Measurements from ENCODE around the gene QRICH2. TPM values are rescaled to one million over a fixed set of nuclear protein-coding genes. Genes with fewer than 3 reads are reported as not detected.
"Not testable (repeated sequence)": the region's sequence is repeated elsewhere in the genome, so short reads cannot be mapped to it uniquely, and the experiment has no call there.

QRICH2 gene
- total RNA-seq, 2 experiments from 2014 or later = 0.63 to 1.2 TPM

GRCh38 chr17:76255801-76256429, 52.2 kb downstream of the QRICH2 start:
- no peaks in the 10 kb centered on the region for H3K27me3 Mint-ChIP-seq
- ATAC-seq (no peak), DNase-seq (no peak)
- H3K9me3 Mint-ChIP-seq (ENCODE audit: low read depth) = no peaks in the 10 kb centered on the region
- H3K4me3 Mint-ChIP-seq = no peak overlapping the region
- intact Hi-C loops (cut with DNase I, micrococcal nuclease) = loop anchor here in 1 of 2 experiments (1.0 kb wide), 1 partner anchor 8 kb away; no protein-coding TSS in a partner anchor
- no peaks in the 10 kb centered on the region for H3K36me3 Mint-ChIP-seq (ENCODE audit: low read depth)
- ChIA-PET CTCF (interaction anchor here (0.6 to 1.3 kb wide), 7 partner anchors 8 to 75 kb away, joined by 3 to 5 read pairs (median 3); no protein-coding TSS in a partner anchor), POLR2A (interaction anchor here (0.7 to 3.1 kb wide), 9 partner anchors 9 to 76 kb away, joined by 3 to 36 read pairs (median 7); partner anchors contain the start of gene UBALD2)
- H3K4me1 Mint-ChIP-seq = peaks cover 39% of the 10 kb centered on the region
- H3K27ac Mint-ChIP-seq = peak overlapping the region; percentile 81

GRCh38 chr17:76254275-76254674, 53.8 kb downstream of the QRICH2 start:
- ATAC-seq = no peak
- Mint-ChIP-seq H3K9me3 (ENCODE audit: low read depth) (no peaks in the 10 kb centered on the region), H3K36me3 (ENCODE audit: low read depth) (no peaks in the 10 kb centered on the region), H3K4me3 (no peak overlapping the region), H3K4me1 (peaks cover 39% of the 10 kb centered on the region), H3K27me3 (no peaks in the 10 kb centered on the region), H3K27ac (no peak overlapping the region)
- ChIA-PET POLR2A (interaction anchor here (0.7 to 3.1 kb wide), 3 partner anchors 13 to 48 kb away, joined by 3 to 36 read pairs (median 5); no protein-coding TSS in a partner anchor), CTCF (no interaction called here)
- intact Hi-C loops (cut with DNase I, micrococcal nuclease) = no loop called here
- no peak for DNase-seq

- intact Hi-C loops (cut with DNase I, micrococcal nuclease) = no loop called here
- ATAC-seq = no peak
- ChIA-PET CTCF (no interaction called here), POLR2A (interaction anchor here (0.7 kb wide), 1 partner anchor 48 kb away, joined by 3 read pairs; no protein-coding TSS in a partner anchor)
- DNase-seq = no peak
- Mint-ChIP-seq H3K4me1 (peaks cover 39% of the 10 kb centered on the region), H3K4me3 (no peak overlapping the region), H3K36me3 (ENCODE audit: low read depth) (no peaks in the 10 kb centered on the region), H3K27ac (no peak overlapping the region), H3K27me3 (no peaks in the 10 kb centered on the region), H3K9me3 (ENCODE audit: low read depth) (no peaks in the 10 kb centered on the region)
Observed at GRCh38 chr17:76253841-76254240, 54.2 kb downstream of the QRICH2 start.

- H3K4me3 Mint-ChIP-seq = peak overlapping the region; percentile 15
- peak overlapping the region; percentile 86 for H3K27ac Mint-ChIP-seq
- peaks cover 43% of the 10 kb centered on the region for H3K4me1 Mint-ChIP-seq
- H3K9me3 Mint-ChIP-seq (ENCODE audit: low read depth); H3K27me3 Mint-ChIP-seq; DNase-seq; intact Hi-C loops (cut with DNase I, micrococcal nuclease); CTCF ChIA-PET; ATAC-seq; H3K36me3 Mint-ChIP-seq (ENCODE audit: low read depth); POLR2A ChIA-PET: not testable (repeated sequence)
Observed at GRCh38 chr17:76252967-76253766, 54.9 kb downstream of the QRICH2 start.

GRCh38 chr17:76252040-76252954, 55.8 kb downstream of the QRICH2 start:
- peak overlapping the region; percentile 15 for H3K4me3 Mint-ChIP-seq
- ATAC-seq (peak; percentile 77), DNase-seq (peak; percentile 59)
- no peaks in the 10 kb centered on the region for H3K9me3 Mint-ChIP-seq (ENCODE audit: low read depth)
- no peaks in the 10 kb centered on the region for H3K27me3 Mint-ChIP-seq
- ChIA-PET CTCF (interaction anchor here (0.6 to 1.2 kb wide), 7 partner anchors 9 to 202 kb away, joined by 3 to 5 read pairs (median 3); no protein-coding TSS in a partner anchor), POLR2A (interaction anchor here (1.1 kb wide), 1 partner anchor 12 kb away, joined by 5 read pairs; no protein-coding TSS in a partner anchor)
- peaks cover 50% of the 10 kb centered on the region for H3K4me1 Mint-ChIP-seq
- intact Hi-C loops (cut with DNase I, micrococcal nuclease) = no loop called here
- H3K27ac Mint-ChIP-seq = peak overlapping the region; percentile 86
- no peaks in the 10 kb centered on the region for H3K36me3 Mint-ChIP-seq (ENCODE audit: low read depth)

DNA sequence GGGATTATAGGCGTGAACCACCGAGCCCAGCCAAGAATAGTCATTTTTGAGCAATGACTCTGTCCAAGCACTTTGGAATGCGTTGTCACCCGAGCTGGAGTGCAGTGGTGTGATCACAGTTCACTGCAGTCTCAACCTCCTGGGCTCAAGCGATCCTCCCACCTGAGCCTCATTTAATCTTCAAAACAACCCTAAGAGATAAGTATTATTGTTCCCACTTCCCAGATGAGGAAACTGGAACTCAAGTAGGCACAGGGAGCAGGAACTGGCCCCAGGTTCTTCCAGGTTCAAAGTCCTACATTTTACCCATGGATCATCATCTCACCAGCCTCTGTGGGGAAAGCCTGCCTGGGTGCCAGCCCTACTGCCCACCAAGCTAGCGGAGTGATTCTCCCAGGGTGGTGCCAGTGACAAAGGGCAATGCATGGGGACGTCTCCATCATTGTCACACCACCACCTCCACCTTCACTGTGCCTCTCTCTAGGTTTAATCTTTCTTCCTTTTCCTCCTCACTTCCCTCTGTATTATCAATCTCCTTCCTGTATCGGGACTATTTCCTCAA, 56.5 kb downstream of the QRICH2 start:
- no peaks in the 10 kb centered on the region for H3K36me3 Mint-ChIP-seq (ENCODE audit: low read depth)
- H3K4me3 Mint-ChIP-seq = peak overlapping the region; percentile 15
- intact Hi-C loops (cut with DNase I, micrococcal nuclease) = no loop called here
- POLR2A ChIA-PET = interaction anchor here (1.1 kb wide), 1 partner anchor 13 kb away, joined by 5 read pairs; no protein-coding TSS in a partner anchor
- peak; percentile 4 for ATAC-seq
- H3K9me3 Mint-ChIP-seq (ENCODE audit: low read depth) = no peaks in the 10 kb centered on the region
- no peak for DNase-seq
- no peaks in the 10 kb centered on the region for H3K27me3 Mint-ChIP-seq
- CTCF ChIA-PET = interaction anchor here (0.6 to 1.2 kb wide), 8 partner anchors 9 to 201 kb away, joined by 3 to 5 read pairs (median 3); no protein-coding TSS in a partner anchor
- peak overlapping the region; percentile 86 for H3K27ac Mint-ChIP-seq
- peaks cover 51% of the 10 kb centered on the region for H3K4me1 Mint-ChIP-seq

GRCh38 chr17:76250141-76250540, 57.9 kb downstream of the QRICH2 start:
- Mint-ChIP-seq H3K4me3 (no peak overlapping the region), H3K4me1 (peaks cover 49% of the 10 kb centered on the region), H3K27me3 (no peaks in the 10 kb centered on the region), H3K36me3 (ENCODE audit: low read depth) (no peaks in the 10 kb centered on the region), H3K9me3 (ENCODE audit: low read depth) (no peaks in the 10 kb centered on the region), H3K27ac (no peak overlapping the region)
- intact Hi-C loops (cut with DNase I, micrococcal nuclease) = no loop called here
- POLR2A ChIA-PET = interaction anchor here (1.3 kb wide), 1 partner anchor 15 kb away, joined by 7 read pairs; the partner anchor contains the start of gene UBALD2
- ATAC-seq (no peak), DNase-seq (no peak)
- CTCF ChIA-PET = no interaction called here

- no peak overlapping the region for H3K4me3 Mint-ChIP-seq
- DNase-seq = no peak
Observed at GRCh38 chr17:76248013-76248782, 59.9 kb downstream of the QRICH2 start.

GRCh38 chr17:76247304-76247703, 60.8 kb downstream of the QRICH2 start:
- no peaks in the 10 kb centered on the region for H3K36me3 Mint-ChIP-seq (ENCODE audit: low read depth)
- H3K4me3 Mint-ChIP-seq = no peak overlapping the region
- H3K27ac Mint-ChIP-seq = peak overlapping the region; percentile 89
- DNase-seq (no peak), ATAC-seq (no peak)
- ChIA-PET CTCF (interaction anchor here (0.6 to 2.6 kb wide), 12 partner anchors 9 to 220 kb away, joined by 3 to 19 read pairs (median 4); partner anchors contain the start of genes AANAT and UBALD2), POLR2A (interaction anchor here (1.8 to 2.8 kb wide), 2 partner anchors 17 to 20 kb away, joined by 28 read pairs; partner anchors contain the start of gene UBALD2)
- H3K4me1 Mint-ChIP-seq = peaks cover 63% of the 10 kb centered on the region
- no peaks in the 10 kb centered on the region for H3K9me3 Mint-ChIP-seq (ENCODE audit: low read depth)
- H3K27me3 Mint-ChIP-seq = peaks cover 2% of the 10 kb centered on the region
- intact Hi-C loops (cut with DNase I, micrococcal nuclease) = loop anchor here in 1 of 2 experiments (2.0 kb wide), 1 partner anchor 25 kb away; no protein-coding TSS in a partner anchor

More at GRCh38 chr17:76248013-76248782, 59.9 kb downstream of the QRICH2 start:
- ChIA-PET POLR2A (no interaction called here), CTCF (interaction anchor here (0.6 to 1.5 kb wide), 8 partner anchors 8 to 219 kb away, joined by 3 to 5 read pairs (median 4); partner anchors contain the start of gene AANAT)
- Mint-ChIP-seq H3K36me3 (ENCODE audit: low read depth) (no peaks in the 10 kb centered on the region), H3K4me1 (peaks cover 66% of the 10 kb centered on the region), H3K27ac (peak overlapping the region; percentile 2), H3K27me3 (no peaks in the 10 kb centered on the region), H3K9me3 (ENCODE audit: low read depth) (no peaks in the 10 kb centered on the region)
- intact Hi-C loops (cut with DNase I, micrococcal nuclease) = no loop called here
- no peak for ATAC-seq

All from activated CD4-positive, alpha-beta T cell treated with anti-CD3 and anti-CD28 coated beads for 36 hours (primary cell).